ENCODE data around the gene GMPR.

GMPR gene

DNA sequence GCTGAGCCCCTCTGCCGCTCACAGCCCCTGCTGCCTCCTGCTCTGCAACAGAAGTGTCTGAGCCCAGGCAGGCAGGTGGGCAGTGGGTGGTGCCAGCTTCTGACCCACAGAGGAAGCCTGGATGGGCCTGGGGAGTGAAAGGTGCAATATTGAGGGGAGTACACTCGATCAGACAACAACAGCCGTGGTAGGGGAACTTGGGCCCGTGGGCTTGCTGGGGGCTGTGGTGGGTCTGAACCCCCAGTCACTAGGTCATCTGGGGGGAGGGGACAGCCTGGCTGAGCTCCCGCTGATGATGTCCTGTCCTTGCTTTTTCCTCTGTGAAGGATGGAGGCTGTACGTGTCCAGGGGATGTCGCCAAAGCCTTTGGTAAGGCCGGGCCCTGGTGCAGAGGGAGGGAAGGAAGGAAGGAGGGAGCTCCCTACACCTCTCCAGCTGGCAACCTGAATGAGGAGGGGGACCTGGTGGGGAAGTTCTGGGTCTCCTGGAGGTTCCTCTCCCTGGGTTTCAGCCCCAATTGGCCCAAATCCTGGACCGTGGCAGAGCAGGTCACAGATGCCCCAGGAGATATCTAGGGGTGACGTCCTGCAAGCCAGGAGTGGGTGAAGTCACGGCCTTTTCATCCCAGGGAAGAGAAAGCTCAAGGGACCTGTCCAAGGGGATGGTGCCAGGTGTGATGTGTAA lies 47.2 kb downstream of the GMPR start:
- Histone ChIP-seq H3K4me1 (ENCODE audit: control insufficient read depth, insufficient read depth, low read length) (0 out of 2 replicates have a peak, but pooled peaks cover 2% of the 10 kb centered on the region), H3K9me3 (ENCODE audit: control insufficient read depth, insufficient read depth, low read depth, low read length) (no peaks in the 10 kb centered on the region), H3K9ac (ENCODE audit: low read length) (no peak overlapping the region), H3K27ac (ENCODE audit: low read depth, low read length) (no peak overlapping the region), H3K27me3 (ENCODE audit: control insufficient read depth, insufficient read depth, low read length) (no peaks in the 10 kb centered on the region), H3K36me3 (ENCODE audit: control insufficient read depth, insufficient read depth, low read length) (no peaks in the 10 kb centered on the region), H3K4me3 (ENCODE audit: low read depth, low read length) (no peak overlapping the region)

DNA sequence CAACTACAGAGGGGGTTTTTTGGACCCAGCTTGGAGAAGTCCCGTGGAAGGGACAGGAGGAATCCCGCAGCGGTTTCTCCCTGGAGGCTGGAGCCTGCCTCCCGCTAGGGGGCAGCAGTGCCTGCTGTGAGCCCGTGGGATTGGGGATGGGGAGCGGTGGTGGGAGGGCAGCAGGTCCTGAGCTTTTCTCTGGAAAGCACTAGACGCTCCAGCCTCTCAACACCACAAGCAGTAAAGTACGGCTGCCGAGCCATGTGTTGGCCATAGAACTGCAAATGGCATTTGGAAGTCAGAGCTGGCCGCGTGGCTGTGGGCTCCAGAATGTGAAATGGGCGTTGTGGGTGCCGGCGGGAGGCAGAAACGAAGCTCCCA lies 47.8 kb downstream of the GMPR start:
- no peak overlapping the region for H3K9ac ChIP-seq (ENCODE audit: low read length)
- no peak overlapping the region for H3K4me3 ChIP-seq (ENCODE audit: low read depth, low read length)
- no peak overlapping the region for H3K27ac ChIP-seq (ENCODE audit: low read depth, low read length)
- H3K9me3 ChIP-seq (ENCODE audit: control insufficient read depth, insufficient read depth, low read depth, low read length) = no peaks in the 10 kb centered on the region
- no peaks in the 10 kb centered on the region for H3K27me3 ChIP-seq (ENCODE audit: control insufficient read depth, insufficient read depth, low read length)
- H3K36me3 ChIP-seq (ENCODE audit: control insufficient read depth, insufficient read depth, low read length) = no peaks in the 10 kb centered on the region
- H3K4me1 ChIP-seq (ENCODE audit: control insufficient read depth, insufficient read depth, low read length) = 0 out of 2 replicates have a peak, but pooled peaks cover 2% of the 10 kb centered on the region

DNA sequence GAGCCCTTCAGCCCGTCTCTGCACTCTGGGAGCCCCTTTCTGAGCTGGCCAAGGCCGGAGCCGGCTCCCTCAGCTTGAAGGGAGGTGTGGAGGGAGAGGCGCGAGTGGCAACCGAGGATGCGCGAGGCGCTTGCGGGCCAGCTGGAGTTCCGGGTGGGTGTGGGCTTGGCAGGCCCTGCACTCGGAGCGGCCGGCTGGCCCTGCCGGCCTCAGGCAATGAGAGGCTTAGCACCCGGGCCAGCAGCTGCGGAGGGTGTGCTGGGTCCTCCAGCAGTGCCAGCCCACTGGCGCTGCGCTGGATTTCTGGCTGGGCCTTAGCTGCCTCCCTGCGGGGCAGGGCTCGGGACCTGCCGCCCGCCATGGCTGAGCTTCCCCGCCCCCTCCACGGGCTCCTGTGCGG lies 49.8 kb downstream of the GMPR start:
- no peaks in the 10 kb centered on the region for H3K27me3 ChIP-seq (ENCODE audit: control insufficient read depth, insufficient read depth, low read length)
- H3K9me3 ChIP-seq (ENCODE audit: control insufficient read depth, insufficient read depth, low read depth, low read length) = no peaks in the 10 kb centered on the region
- H3K4me3 ChIP-seq (ENCODE audit: low read depth, low read length) = no peak overlapping the region
- 0 out of 2 replicates have a peak, but pooled peaks cover 2% of the 10 kb centered on the region for H3K4me1 ChIP-seq (ENCODE audit: control insufficient read depth, insufficient read depth, low read length)
- no peaks in the 10 kb centered on the region for H3K36me3 ChIP-seq (ENCODE audit: control insufficient read depth, insufficient read depth, low read length)
- H3K27ac ChIP-seq (ENCODE audit: low read depth, low read length) = no peak overlapping the region
- H3K9ac ChIP-seq (ENCODE audit: low read length) = no peak overlapping the region

DNA sequence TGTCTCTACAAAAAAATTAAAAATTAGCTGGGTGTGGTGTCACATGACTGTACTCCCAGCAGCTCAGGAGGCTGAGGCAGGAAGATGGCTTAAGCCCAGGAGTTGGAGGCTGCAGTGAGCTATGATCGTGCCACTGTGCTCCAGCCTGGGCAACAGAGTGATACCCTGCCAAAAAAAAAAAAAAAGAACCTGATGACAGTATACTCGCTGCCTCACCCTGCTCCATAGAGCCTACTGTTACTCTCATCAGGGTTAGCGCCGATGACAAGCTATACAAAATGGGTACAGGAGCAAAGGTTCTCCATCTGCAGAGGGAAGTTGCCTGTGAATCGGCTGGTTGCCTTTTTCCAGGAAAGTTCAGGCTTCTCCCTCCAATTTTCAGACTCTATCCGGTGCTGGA lies 53.4 kb downstream of the GMPR start:
- no peak overlapping the region for H3K9ac ChIP-seq (ENCODE audit: low read length)
- H3K4me3 ChIP-seq (ENCODE audit: low read depth, low read length) = no peak overlapping the region
- H3K27ac ChIP-seq (ENCODE audit: low read depth, low read length) = no peak overlapping the region
- H3K36me3 ChIP-seq (ENCODE audit: control insufficient read depth, insufficient read depth, low read length) = no peaks in the 10 kb centered on the region
- no peaks in the 10 kb centered on the region for H3K27me3 ChIP-seq (ENCODE audit: control insufficient read depth, insufficient read depth, low read length)
- no peaks in the 10 kb centered on the region for H3K4me1 ChIP-seq (ENCODE audit: control insufficient read depth, insufficient read depth, low read length)
- no peaks in the 10 kb centered on the region for H3K9me3 ChIP-seq (ENCODE audit: control insufficient read depth, insufficient read depth, low read depth, low read length)

DNA sequence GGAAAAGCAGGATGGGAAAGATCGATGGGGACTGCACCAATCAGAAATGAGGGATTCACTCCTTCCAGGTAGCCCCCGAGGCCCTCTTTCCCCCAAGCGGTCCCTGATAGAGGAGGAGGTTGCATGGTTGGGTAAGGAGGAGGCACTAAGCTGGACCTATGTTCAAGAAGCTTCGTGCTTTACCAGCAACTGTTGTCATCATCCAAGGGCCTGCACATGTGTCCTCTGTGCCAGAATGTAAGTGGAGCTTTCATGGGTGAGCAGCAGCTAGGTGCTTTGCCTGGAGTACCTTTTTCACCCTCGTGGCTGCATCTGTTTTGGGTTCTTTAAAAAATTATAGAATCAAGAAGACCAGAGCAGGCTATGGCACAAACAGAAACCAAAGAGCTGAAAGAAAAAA lies 54.0 kb downstream of the GMPR start:
- Histone ChIP-seq H3K4me1 (ENCODE audit: control insufficient read depth, insufficient read depth, low read length) (no peaks in the 10 kb centered on the region), H3K27ac (ENCODE audit: low read depth, low read length) (no peak overlapping the region), H3K9ac (ENCODE audit: low read length) (no peak overlapping the region), H3K36me3 (ENCODE audit: control insufficient read depth, insufficient read depth, low read length) (no peaks in the 10 kb centered on the region), H3K4me3 (ENCODE audit: low read depth, low read length) (no peak overlapping the region), H3K9me3 (ENCODE audit: control insufficient read depth, insufficient read depth, low read depth, low read length) (no peaks in the 10 kb centered on the region), H3K27me3 (ENCODE audit: control insufficient read depth, insufficient read depth, low read length) (no peaks in the 10 kb centered on the region)

DNA sequence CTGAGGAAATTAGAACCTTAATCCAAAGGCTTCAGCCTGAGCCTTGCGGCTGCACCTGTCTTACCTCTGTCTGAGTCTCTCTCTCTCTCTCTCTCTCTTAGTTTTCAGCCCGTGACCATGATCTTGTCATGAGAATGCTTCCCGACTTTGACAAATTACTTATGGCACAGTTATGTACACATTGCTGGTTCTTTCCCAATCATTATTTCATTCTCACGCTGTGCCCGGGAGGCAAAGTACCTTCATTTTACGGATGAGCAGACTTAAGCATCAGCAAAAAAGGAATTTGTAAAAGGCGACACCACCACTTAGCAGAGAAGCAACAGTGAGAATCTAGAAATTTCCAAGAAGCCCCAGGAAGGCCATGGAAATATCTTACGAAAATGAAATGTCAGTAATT lies 54.6 kb downstream of the GMPR start:
- Histone ChIP-seq H3K27ac (ENCODE audit: low read depth, low read length) (no peak overlapping the region), H3K4me1 (ENCODE audit: control insufficient read depth, insufficient read depth, low read length) (no peaks in the 10 kb centered on the region), H3K9ac (ENCODE audit: low read length) (no peak overlapping the region), H3K27me3 (ENCODE audit: control insufficient read depth, insufficient read depth, low read length) (no peaks in the 10 kb centered on the region), H3K36me3 (ENCODE audit: control insufficient read depth, insufficient read depth, low read length) (no peaks in the 10 kb centered on the region), H3K4me3 (ENCODE audit: low read depth, low read length) (no peak overlapping the region), H3K9me3 (ENCODE audit: control insufficient read depth, insufficient read depth, low read depth, low read length) (no peaks in the 10 kb centered on the region)

DNA sequence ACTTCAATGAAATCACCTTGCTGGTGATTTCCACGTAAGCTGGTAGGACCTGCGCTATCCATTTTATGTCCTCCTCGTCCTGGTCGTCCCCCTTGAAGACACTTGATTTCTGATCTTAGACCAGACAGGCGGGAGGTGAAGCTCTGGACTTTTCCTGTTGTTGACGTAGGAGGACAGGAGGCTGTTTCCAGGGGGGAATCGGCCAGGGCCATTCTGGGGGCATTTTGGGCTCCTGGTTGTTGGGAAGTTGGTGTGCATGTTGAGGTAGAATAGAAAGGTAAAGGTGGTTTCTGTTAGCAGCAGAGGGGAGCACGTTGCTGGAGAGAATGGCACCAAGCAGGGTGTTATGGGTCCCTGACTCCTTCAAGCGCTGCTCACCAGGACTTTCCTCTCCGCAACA lies 56.0 kb downstream of the GMPR start:
- Histone ChIP-seq H3K27ac (ENCODE audit: low read depth, low read length) (no peak overlapping the region), H3K9ac (ENCODE audit: low read length) (no peak overlapping the region), H3K27me3 (ENCODE audit: control insufficient read depth, insufficient read depth, low read length) (no peaks in the 10 kb centered on the region), H3K36me3 (ENCODE audit: control insufficient read depth, insufficient read depth, low read length) (no peaks in the 10 kb centered on the region), H3K4me1 (ENCODE audit: control insufficient read depth, insufficient read depth, low read length) (no peaks in the 10 kb centered on the region), H3K9me3 (ENCODE audit: control insufficient read depth, insufficient read depth, low read depth, low read length) (no peaks in the 10 kb centered on the region), H3K4me3 (ENCODE audit: low read depth, low read length) (no peak overlapping the region)

DNA sequence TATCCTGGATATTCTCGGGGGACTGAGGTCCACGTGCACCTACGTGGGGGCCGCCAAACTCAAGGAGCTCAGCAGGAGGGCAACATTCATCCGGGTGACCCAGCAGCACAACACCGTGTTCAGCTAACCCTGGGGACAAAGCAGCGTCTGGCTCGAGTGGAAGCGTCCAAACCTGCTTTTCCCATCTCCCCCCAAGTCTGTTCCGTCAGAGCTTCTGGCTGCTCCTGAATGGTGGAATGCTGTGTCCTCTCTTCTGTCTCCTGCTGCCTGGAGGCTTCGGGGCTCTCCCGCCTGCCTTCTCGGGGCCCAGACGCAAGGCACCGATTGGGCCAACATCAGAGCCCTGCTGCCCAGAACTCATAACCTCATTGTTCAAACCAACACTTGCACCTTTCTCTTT lies 56.7 kb downstream of the GMPR start:
- Histone ChIP-seq H3K4me1 (ENCODE audit: control insufficient read depth, insufficient read depth, low read length) (no peaks in the 10 kb centered on the region), H3K27me3 (ENCODE audit: control insufficient read depth, insufficient read depth, low read length) (no peaks in the 10 kb centered on the region), H3K9me3 (ENCODE audit: control insufficient read depth, insufficient read depth, low read depth, low read length) (no peaks in the 10 kb centered on the region), H3K36me3 (ENCODE audit: control insufficient read depth, insufficient read depth, low read length) (no peaks in the 10 kb centered on the region), H3K9ac (ENCODE audit: low read length) (no peak overlapping the region), H3K27ac (ENCODE audit: low read depth, low read length) (no peak overlapping the region), H3K4me3 (ENCODE audit: low read depth, low read length) (no peak overlapping the region)

DNA sequence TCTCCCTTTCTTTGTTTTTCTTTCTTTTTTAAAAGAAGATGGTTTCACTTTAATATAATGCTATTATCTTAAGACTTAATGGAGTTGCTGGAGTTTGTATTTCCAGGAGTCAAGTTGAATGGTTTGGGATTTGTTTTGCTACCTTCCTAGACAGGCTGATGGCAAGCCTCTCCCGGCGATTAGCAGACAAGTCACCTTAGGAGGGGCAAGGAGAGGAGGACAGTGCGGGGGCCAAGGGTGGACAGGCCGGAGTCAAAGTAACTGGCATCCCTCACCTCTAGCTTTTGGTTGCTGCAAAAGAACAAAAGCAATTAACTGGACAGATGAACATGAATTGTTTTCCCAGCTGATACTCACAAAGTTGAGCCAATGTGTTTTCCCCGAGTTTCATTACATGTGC lies 57.1 kb downstream of the GMPR start:
- Histone ChIP-seq H3K4me1 (ENCODE audit: control insufficient read depth, insufficient read depth, low read length) (no peaks in the 10 kb centered on the region), H3K9me3 (ENCODE audit: control insufficient read depth, insufficient read depth, low read depth, low read length) (no peaks in the 10 kb centered on the region), H3K27me3 (ENCODE audit: control insufficient read depth, insufficient read depth, low read length) (no peaks in the 10 kb centered on the region), H3K36me3 (ENCODE audit: control insufficient read depth, insufficient read depth, low read length) (no peaks in the 10 kb centered on the region), H3K4me3 (ENCODE audit: low read depth, low read length) (no peak overlapping the region), H3K9ac (ENCODE audit: low read length) (no peak overlapping the region), H3K27ac (ENCODE audit: low read depth, low read length) (no peak overlapping the region)

DNA sequence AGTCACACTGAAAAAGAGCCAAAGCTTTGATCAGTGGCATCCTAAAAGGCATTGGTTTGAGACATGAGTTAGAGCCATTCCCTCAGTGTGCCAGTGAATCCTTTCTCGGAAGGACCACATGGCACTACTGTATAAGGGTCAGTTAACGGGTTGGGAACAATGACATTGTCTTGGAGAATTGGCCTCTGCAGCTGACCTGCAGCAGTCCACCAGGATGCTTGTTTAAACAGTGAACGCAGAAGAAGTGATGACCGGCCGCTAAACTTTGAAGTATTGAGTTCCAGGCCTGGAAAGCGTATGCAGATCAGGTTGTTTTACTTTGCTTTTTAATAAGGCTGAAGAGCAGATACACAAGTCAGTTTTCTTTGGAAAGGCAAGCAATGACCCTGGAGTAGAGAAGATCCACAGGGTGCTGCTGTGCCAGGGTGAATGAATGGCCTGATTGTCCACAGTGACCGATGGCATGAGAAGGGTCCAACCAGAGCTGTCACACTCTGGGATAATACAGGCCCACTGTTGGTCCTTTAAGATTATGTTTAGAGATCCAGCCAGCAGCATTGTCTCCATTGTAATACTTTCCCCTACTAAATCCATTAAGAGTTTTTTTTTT lies 57.8 kb downstream of the GMPR start:
- Histone ChIP-seq H3K27me3 (ENCODE audit: control insufficient read depth, insufficient read depth, low read length) (no peaks in the 10 kb centered on the region), H3K4me3 (ENCODE audit: low read depth, low read length) (no peak overlapping the region), H3K27ac (ENCODE audit: low read depth, low read length) (no peak overlapping the region), H3K4me1 (ENCODE audit: control insufficient read depth, insufficient read depth, low read length) (no peaks in the 10 kb centered on the region), H3K36me3 (ENCODE audit: control insufficient read depth, insufficient read depth, low read length) (no peaks in the 10 kb centered on the region), H3K9me3 (ENCODE audit: control insufficient read depth, insufficient read depth, low read depth, low read length) (no peaks in the 10 kb centered on the region), H3K9ac (ENCODE audit: low read length) (no peak overlapping the region)

DNA sequence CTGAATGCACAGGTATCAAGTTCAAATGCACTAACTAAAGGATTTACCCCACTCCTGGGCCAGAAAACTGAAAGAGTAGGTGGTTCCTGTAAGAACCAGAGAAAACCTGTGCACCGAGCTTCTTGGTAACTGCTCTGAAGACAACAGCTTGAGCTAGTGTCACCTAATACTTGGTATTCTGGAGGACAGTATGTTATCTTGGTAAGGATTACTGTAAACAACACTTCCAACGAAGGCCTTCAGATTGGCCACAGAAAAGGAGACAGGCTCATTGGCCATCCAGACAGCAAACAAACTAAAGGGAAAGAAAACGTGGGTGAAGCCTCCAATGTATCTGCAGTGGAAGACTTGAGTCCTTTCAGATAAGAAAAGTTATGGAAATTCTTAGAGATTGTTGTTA lies 61.5 kb downstream of the GMPR start:
- Histone ChIP-seq H3K4me1 (ENCODE audit: control insufficient read depth, insufficient read depth, low read length) (peaks cover 18% of the 10 kb centered on the region), H3K4me3 (ENCODE audit: low read depth, low read length) (no peak overlapping the region), H3K9ac (ENCODE audit: low read length) (no peak overlapping the region), H3K27ac (ENCODE audit: low read depth, low read length) (no peak overlapping the region), H3K36me3 (ENCODE audit: control insufficient read depth, insufficient read depth, low read length) (no peaks in the 10 kb centered on the region), H3K9me3 (ENCODE audit: control insufficient read depth, insufficient read depth, low read depth, low read length) (no peaks in the 10 kb centered on the region), H3K27me3 (ENCODE audit: control insufficient read depth, insufficient read depth, low read length) (no peaks in the 10 kb centered on the region)
